ENCODE measurements around the gene PPFIA1.

- no peak for TF ChIP-seq EP300 (IDR thresholded peaks at IDR 0.05; ENCODE audit: borderline replicate concordance)
- TF ChIP-seq, protein P1, sequence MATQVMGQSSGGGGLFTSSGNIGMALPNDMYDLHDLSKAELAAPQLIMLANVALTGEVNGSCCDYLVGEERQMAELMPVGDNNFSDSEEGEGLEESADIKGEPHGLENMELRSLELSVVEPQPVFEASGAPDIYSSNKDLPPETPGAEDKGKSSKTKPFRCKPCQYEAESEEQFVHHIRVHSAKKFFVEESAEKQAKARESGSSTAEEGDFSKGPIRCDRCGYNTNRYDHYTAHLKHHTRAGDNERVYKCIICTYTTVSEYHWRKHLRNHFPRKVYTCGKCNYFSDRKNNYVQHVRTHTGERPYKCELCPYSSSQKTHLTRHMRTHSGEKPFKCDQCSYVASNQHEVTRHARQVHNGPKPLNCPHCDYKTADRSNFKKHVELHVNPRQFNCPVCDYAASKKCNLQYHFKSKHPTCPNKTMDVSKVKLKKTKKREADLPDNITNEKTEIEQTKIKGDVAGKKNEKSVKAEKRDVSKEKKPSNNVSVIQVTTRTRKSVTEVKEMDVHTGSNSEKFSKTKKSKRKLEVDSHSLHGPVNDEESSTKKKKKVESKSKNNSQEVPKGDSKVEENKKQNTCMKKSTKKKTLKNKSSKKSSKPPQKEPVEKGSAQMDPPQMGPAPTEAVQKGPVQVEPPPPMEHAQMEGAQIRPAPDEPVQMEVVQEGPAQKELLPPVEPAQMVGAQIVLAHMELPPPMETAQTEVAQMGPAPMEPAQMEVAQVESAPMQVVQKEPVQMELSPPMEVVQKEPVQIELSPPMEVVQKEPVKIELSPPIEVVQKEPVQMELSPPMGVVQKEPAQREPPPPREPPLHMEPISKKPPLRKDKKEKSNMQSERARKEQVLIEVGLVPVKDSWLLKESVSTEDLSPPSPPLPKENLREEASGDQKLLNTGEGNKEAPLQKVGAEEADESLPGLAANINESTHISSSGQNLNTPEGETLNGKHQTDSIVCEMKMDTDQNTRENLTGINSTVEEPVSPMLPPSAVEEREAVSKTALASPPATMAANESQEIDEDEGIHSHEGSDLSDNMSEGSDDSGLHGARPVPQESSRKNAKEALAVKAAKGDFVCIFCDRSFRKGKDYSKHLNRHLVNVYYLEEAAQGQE (IDR thresholded peaks at IDR 0.05; ENCODE audit: low read depth), result no peak
- TF ChIP-seq MAX (IDR thresholded peaks at IDR 0.05), result no peak
- TF ChIP-seq, protein P2, sequence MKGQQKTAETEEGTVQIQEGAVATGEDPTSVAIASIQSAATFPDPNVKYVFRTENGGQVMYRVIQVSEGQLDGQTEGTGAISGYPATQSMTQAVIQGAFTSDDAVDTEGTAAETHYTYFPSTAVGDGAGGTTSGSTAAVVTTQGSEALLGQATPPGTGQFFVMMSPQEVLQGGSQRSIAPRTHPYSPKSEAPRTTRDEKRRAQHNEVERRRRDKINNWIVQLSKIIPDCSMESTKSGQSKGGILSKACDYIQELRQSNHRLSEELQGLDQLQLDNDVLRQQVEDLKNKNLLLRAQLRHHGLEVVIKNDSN (IDR thresholded peaks at IDR 0.05), result no peak
- TF ChIP-seq CREB1 (IDR thresholded peaks at IDR 0.05; ENCODE audit: low read depth), result no peak
- no peak for TF ChIP-seq CEBPB (IDR thresholded peaks at IDR 0.05)
Measured at GRCh38 chr11:70353329-70353728, 82.8 kb downstream of the PPFIA1 start.
